ENCODE measurements around the gene CACNA2D2.

Gene CACNA2D2

DNA sequence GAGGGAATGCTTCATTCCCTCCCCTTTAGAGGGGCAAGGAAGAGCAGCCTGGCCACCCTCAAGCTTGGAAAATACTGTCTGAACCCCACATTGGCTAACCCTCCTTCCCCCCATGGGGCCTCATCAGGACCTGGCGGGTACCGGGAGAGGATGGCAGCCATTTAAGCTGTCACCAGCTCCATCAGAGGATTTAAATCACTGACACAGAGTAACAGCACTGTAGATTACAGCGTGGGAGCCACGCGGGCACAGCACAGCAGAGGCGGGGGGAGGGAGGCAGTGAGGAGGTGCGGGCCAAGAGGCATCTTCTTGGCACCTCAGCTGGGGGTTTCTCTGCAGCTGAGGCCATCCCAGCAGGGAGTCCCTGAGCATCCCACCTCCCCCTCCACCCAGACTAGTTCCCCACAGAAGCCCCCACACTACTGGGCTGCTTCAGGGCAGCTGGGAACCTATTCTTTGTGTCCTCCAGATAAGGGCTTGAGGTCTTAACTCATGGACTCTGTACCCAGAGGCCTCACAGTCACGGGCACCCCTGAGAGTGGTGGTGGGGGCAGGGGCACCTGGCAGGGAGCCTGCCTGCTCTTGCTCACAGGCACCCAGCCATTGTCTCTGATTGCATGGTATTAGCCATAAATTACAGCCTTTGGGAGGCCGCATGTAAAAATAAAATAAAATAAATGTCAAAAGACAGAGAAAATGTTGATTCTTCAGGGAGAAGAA, 21.9 kb upstream of the CACNA2D2 start:
- TF ChIP-seq, protein P1, sequence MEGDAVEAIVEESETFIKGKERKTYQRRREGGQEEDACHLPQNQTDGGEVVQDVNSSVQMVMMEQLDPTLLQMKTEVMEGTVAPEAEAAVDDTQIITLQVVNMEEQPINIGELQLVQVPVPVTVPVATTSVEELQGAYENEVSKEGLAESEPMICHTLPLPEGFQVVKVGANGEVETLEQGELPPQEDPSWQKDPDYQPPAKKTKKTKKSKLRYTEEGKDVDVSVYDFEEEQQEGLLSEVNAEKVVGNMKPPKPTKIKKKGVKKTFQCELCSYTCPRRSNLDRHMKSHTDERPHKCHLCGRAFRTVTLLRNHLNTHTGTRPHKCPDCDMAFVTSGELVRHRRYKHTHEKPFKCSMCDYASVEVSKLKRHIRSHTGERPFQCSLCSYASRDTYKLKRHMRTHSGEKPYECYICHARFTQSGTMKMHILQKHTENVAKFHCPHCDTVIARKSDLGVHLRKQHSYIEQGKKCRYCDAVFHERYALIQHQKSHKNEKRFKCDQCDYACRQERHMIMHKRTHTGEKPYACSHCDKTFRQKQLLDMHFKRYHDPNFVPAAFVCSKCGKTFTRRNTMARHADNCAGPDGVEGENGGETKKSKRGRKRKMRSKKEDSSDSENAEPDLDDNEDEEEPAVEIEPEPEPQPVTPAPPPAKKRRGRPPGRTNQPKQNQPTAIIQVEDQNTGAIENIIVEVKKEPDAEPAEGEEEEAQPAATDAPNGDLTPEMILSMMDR (conservative IDR thresholded peaks at IDR 0.05; ENCODE audit: low read depth, low read length): no peak
- DNase-seq (ENCODE audit: low read depth): no peak
- H3K4me3 ChIP-seq (ENCODE audit: low read depth, low read length): no peak overlapping the region

DNA sequence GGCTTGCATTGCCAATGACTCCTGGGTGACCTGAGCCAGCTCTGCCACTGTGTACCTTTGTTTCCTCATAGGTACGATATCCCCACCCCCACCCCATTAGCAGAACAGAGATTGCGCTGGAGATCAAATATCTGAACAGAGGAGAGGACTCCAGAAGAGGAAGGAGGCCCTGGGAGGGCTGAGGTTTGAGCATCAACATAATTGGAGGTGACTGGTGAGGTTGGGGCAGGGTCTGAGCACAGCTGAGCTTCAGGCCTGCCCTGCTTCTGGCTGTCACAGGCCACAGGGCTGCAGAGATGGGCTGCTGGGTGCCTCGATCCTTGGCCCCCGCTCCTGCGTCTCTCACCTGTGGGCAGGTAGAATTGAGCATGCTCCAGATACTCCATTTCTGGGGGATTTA, 21.3 kb upstream of the CACNA2D2 start:
- TF ChIP-seq, protein P1 (conservative IDR thresholded peaks at IDR 0.05; ENCODE audit: low read depth, low read length): no peak
- no peak for DNase-seq (ENCODE audit: low read depth)
- H3K4me3 ChIP-seq (ENCODE audit: low read depth, low read length): no peak overlapping the region

DNA sequence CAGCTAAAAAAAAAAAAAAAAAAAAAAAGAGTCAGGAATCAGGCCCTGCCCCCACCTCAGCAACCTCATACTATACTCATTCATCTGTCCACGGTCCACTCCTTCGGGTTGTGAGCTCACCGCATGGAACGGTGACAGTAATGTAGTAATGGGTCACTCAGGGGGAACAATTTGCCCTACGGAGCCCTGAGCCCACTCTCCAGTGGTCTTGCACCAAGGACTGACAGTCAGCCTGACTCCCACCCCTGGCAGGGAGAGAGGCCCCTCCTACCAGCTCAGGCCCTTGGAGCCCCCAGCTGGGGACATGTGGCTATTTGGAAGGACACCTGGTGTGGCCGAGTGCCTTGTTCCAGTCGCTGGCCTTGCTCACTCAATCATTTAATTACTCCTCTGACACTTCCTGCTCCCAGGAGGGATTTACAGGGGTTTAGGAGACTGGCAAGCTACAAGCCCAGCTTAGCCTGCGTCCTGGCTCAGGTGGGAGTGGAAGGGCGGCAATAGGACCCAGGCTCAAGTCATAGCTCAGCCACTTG, 19.9 kb upstream of the CACNA2D2 start:
- TF ChIP-seq, protein P1 (conservative IDR thresholded peaks at IDR 0.05; ENCODE audit: low read depth, low read length): no peak
- no peak overlapping the region for H3K4me3 ChIP-seq (ENCODE audit: low read depth, low read length)
- no peak for DNase-seq (ENCODE audit: low read depth)

DNA sequence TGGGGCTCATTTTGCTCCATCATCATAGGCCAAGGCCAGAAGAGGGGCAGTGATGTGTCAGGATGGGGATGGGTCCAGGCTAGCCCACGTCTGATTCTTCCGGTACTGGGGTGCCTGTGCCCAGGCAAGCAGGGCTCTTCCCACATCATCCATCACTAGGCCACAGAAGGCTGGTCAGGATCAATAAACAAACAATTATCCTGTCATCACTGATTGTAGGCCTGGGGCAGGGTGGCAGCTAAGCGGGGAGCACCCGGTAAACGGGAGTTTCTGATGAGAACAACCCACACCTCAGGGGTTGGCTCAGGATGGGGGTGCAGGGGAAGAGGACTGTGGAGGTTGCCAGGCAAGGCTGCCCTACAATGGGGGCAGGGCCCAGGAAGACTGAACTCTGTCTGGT, 18.1 kb upstream of the CACNA2D2 start:
- DNase-seq (ENCODE audit: low read depth): no peak
- TF ChIP-seq, protein P1 (conservative IDR thresholded peaks at IDR 0.05; ENCODE audit: low read depth, low read length): no peak
- no peak overlapping the region for H3K4me3 ChIP-seq (ENCODE audit: low read depth, low read length)

DNA sequence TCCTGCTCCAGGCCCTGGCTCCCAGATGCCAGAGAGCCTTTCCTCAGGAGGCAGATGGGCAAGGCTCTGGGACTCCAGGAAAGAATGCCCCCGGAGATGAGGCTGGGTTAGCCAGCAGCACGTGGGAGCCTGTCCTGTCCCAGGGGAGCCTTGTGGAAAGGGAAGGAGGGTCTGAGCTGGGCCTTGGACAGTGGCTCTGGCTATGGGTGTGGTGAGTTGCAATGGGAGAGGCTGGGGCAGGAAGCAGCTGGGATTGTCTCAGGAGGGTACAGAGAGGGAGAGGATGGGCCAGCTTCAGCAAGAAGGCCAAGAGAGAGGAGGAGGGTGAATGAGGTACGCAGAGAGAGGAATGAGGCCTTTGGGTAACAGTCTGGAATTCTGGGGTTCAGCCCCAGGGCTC, 17.4 kb upstream of the CACNA2D2 start:
- TF ChIP-seq, protein P1 (conservative IDR thresholded peaks at IDR 0.05; ENCODE audit: low read depth, low read length): no peak
- H3K4me3 ChIP-seq (ENCODE audit: low read depth, low read length): no peak overlapping the region
- no peak for DNase-seq (ENCODE audit: low read depth)

DNA sequence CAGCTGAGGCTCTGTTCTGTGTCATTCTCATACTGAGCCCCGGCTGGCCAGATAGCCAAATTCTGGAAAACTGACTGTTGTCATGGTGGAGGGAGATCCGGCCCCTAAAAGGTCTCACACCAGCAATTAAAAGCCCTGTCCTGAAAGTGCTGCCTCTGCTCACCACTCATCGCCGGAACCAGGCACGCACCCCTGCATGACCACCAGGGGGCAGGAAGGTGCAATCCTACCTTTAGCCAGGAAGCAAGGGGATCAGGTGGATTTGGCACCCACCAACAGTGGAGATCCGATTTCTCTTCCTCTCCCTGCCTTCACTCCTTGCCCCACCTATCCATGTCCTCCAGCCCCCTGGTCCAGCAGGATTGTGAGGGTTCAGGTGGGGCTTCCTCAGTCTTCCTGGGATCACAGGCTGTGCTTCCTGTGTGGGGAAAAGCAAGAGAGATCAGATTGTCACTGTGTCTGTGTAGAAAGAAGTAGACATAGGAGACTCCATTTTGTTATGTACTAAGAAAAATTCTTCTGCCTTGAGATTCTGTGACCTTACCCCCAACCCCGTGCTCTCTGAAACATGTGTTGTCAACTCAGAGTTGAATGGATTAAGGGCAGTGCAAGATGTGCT, 16.1 kb upstream of the CACNA2D2 start:
- peak; percentile 61 for DNase-seq (ENCODE audit: low read depth)
- H3K4me3 ChIP-seq (ENCODE audit: low read depth, low read length): no peak overlapping the region
- TF ChIP-seq, protein P1 (conservative IDR thresholded peaks at IDR 0.05; ENCODE audit: low read depth, low read length): peak; percentile 98

Measured in choroid plexus epithelial cell (primary cell).